Middle frontal gyrus (tissue), 1 donor: ENCODE data around the gene COL17A1.

Source experiments
- DNase-seq: peaks from one replicate; pipeline ENCODE4 v3.0.0-alpha.2; 2015; ENCODE audit warnings: low spot score; ENCODE audit errors: extremely low spot score

Gene COL17A1

DNA sequence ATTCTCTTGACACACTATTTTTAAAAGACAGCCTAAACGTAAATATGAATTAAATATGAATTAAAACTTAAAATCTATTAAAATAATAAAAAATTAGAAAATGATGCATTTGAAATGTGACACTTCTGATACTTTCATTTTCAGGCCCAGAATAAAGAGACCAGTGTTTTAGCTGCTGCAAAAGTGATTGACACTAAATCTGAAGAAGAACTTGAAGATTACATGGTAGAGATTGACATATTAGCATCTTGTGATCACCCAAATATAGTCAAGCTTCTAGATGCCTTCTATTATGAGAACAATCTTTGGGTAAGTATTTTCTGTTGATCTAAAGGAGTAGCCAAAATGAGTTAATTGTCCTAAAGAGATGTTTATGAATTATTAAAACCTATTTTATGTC, 95.1 kb downstream of the COL17A1 start:
- no peak for DNase-seq

DNA sequence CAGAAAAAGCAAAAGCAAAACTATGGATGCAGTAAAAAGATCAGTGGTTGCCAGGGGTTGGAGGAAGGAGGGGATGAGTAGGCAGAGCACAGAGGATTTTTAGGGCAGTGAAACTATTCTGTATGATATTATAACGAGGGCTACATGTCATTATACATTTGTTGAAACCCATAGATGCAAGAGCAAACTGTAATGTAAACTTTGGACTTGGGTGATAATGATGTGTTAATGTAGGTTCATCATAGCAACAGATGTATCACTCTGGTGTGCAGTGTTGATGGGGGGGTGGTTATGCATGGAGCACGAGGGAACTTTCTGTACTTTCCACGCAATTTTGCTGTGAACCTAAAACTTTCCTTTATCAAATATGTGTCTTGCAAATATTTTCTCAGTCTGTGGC, 95.6 kb downstream of the COL17A1 start:
- DNase-seq = no peak

DNA sequence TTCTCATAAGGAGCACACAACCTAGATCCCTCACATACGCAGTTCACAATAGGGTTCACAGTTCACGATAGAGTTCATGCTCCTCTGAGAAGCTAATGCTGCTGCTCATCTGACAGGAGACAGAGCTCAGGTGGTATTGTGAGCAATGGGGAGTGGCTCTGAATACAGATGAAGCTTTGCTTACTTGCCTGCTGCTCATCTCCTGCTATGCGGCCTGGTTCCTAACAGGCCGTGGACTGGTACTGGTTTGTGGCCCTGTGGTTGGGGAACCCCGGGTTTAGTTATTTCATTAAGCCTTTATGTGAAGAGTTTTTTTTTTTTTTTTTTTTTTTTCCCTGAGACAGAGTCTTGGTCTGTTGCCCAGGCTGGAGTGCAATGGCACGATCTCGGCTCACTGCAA, 99.3 kb downstream of the COL17A1 start:
- DNase-seq = no peak

DNA sequence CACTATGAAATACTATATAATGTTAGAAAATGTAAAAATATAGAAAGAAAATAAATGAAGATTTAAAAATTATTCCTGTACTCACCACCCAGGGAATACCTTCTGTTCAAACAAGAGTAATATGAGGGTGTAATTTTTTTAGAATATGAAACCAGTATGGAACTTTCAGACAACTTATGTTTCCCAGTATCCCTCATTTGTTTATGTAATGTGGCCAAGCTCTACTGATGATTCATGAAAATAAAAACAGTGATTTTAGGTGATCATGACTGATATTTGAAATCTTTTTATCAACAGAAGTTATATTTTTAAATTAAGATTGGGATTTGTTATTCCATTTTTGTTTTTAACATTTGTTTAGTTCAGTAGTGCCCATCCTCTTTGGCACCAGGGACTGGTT, 100.0 kb downstream of the COL17A1 start:
- DNase-seq = no peak

DNA sequence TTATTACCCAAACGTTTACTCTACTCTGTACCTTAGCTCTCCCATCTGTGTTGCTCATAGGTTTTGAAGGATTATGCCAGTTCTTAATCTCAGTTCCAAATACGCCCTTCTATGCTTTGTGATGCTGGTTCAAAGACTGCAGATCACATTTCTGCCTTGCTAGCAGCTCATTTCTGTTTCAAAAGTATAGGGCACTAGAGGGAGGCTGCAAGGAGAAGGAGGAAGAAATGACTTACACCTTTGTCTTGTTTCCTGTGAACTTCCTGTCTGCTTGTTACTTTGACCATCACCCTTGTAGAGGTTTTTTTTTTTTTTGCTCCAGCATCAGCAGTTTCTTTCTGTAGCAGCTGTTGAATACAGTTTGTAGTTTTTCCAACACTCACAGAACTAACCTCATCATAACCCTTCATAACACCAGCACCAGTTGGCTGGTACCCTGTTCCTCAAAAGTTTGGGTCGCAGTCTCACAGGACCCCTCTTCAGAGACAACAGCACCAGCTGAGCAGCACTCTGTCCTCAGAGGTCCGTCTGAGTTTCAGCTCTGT, 102.2 kb downstream of the COL17A1 start:
- DNase-seq = no peak

DNA sequence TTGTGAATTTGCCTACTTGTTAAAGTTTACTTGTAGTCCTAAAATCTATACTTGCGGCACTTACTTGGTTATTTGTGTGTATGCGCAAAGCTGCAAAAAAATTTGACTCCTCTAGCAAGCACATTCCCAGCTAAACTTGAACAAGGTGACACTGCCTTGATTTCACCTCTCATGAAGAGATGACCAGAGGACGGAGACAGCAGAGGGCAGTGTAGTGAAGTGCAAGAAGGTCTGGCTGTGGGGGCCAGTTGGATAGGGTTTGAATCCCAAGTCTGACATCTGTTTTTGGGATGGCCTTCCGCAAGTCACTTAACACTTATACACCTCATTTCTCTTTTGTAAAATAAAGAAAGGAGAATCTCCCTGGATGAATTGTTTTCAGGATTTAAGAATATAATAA, 103.0 kb downstream of the COL17A1 start:
- DNase-seq = no peak
